A549 (cell line): ENCODE data around the gene RCC1. TPM values are rescaled to one million over a fixed set of nuclear protein-coding genes. Genes with fewer than 3 reads are reported as not detected.

Experiments used
- ATAC-seq, 2 experiments: fragments of 200-7000 bp in 1 of 2; fragments of >200 bp in 1 of 2; cut with Nextera tagmentation in 1 of 2; cut with Tn5 transposase in 1 of 2; 3 replicates each; pipeline versions ENCODE4 v1.8.0 to v1.9.1; 2018 to 2020; ENCODE audit warnings: mild to moderate bottlenecking in 1 of 2, moderate library complexity in 1 of 2
- CTCF ChIA-PET: fragments of 300-600 bp; sonication (Branson Sonifier 250); formaldehyde crosslinking; extraction: SDS; loops from one replicate; lab custom pipeline; 2021; ENCODE audit warnings: antibody characterized with exemption, inconsistent platforms; lab: Yijun Ruan, JAX
- POLR2A ChIA-PET: fragments of 350-600 bp; formaldehyde crosslinking; extraction: SDS; loops from one replicate; lab custom pipeline; 2021; ENCODE audit warnings: antibody characterized with exemption, inconsistent platforms; lab: Yijun Ruan, JAX
- DNase-seq, 2 experiments: peaks; one replicate each; pipeline versions ENCODE4 v3.0.0 to v3.0.0-alpha.2; 2011 to 2016; ENCODE audit warnings: low read depth in 1 of 2, low spot score in 1 of 2
- FAIRE-seq: peaks from 2 replicates; lab custom pipeline; 2011; peaks lifted over from hg19 to GRCh38; lab: Jason Lieb, UNC
- H3K27ac ChIP-seq, 2 experiments: fragments of >200 bp; sonication (Bioruptor Twin); formaldehyde crosslinking; 3 replicates each; pipeline ENCODE4 v1.5.1; 2016 to 2017
- H3K4me1 ChIP-seq: fragments of >200 bp; sonication (Bioruptor Twin); formaldehyde crosslinking; 3 replicates; pipeline ENCODE4 v1.6.1; 2016
- H3K4me2 ChIP-seq: fragments of >200 bp; sonication (Bioruptor Twin); formaldehyde crosslinking; 3 replicates; pipeline ENCODE4 v1.6.1; 2016
- H3K4me3 ChIP-seq: fragments of >200 bp; sonication (Bioruptor Twin); formaldehyde crosslinking; 3 replicates; pipeline ENCODE4 v1.5.1; 2016
- H3K9me3 ChIP-seq: fragments of >200 bp; sonication (Bioruptor Twin); formaldehyde crosslinking; 3 replicates; pipeline ENCODE4 v1.6.1; 2016
- CBX2 ChIP-seq: fragments of 200-600 bp; sonication (generic); IDR thresholded peaks from 2 replicates; pipeline ENCODE4 v1.6.1; 2016; ENCODE audit warnings: low read depth, mild to moderate bottlenecking, borderline replicate concordance
- CHD2 ChIP-seq: fragments of 150-350 bp; IDR thresholded peaks from 2 replicates; pipeline ENCODE4 v1.6.1; 2014; ENCODE audit warnings: low read length; ENCODE audit not compliant: partially characterized antibody
- CHD4 ChIP-seq: fragments of 200-600 bp; sonication (generic); IDR thresholded peaks from 2 replicates; pipeline ENCODE4 v1.6.1; 2016; ENCODE audit warnings: antibody characterized with exemption, mild to moderate bottlenecking, borderline replicate concordance
- EHF ChIP-seq: fragments of 250-450 bp; sonication (Bioruptor Pico); IDR thresholded peaks from 2 replicates; pipeline ENCODE4 v1.5.0; 2020; ENCODE audit warnings: mild to moderate bottlenecking
- ESRRA ChIP-seq: fragments of 150-350 bp; IDR thresholded peaks from 2 replicates; pipeline ENCODE4 v1.6.1; 2014; ENCODE audit warnings: mild to moderate bottlenecking, low read length, borderline replicate concordance
- FOSB ChIP-seq: fragments of 250-450 bp; sonication (Bioruptor Pico); IDR thresholded peaks from 2 replicates; pipeline ENCODE4 v1.5.0; 2020; ENCODE audit warnings: mild to moderate bottlenecking, moderate library complexity
- FOSL2 ChIP-seq, 2 experiments: fragments of 450-650 bp in 1 of 2; fragments of >200 bp in 1 of 2; sonication (Bioruptor Twin) in 1 of 2; formaldehyde crosslinking; IDR thresholded peaks; 2 replicates each; pipeline versions ENCODE4 v1.5.0 to v1.6.1; 2016 to 2020; ENCODE audit warnings: mild to moderate bottlenecking in 1 of 2, moderate library complexity in 1 of 2
- HEYL ChIP-seq: fragments of 250-450 bp; sonication (Bioruptor Pico); IDR thresholded peaks from 2 replicates; pipeline ENCODE4 v1.8.0; 2021; ENCODE audit warnings: mild to moderate bottlenecking, moderate library complexity
- HOXB13 ChIP-seq: fragments of 250-450 bp; sonication (Bioruptor Pico); IDR thresholded peaks from 2 replicates; pipeline ENCODE4 v1.5.0; 2020; ENCODE audit warnings: low read depth, mild to moderate bottlenecking, moderate library complexity
- HOXB5 ChIP-seq: fragments of 250-450 bp; sonication (Bioruptor Pico); IDR thresholded peaks from 2 replicates; pipeline ENCODE4 v1.5.0; 2020; ENCODE audit warnings: mild to moderate bottlenecking, moderate library complexity
- JUN ChIP-seq, 2 experiments: fragments of >200 bp; sonication (Bioruptor Twin); formaldehyde crosslinking; IDR thresholded peaks; 2 replicates in 1 of 2; 3 replicates in 1 of 2; pipeline ENCODE4 v1.6.1; 2016 to 2017
- KDM1A ChIP-seq: fragments of 200-600 bp; sonication (generic); IDR thresholded peaks from 2 replicates; pipeline ENCODE4 v1.6.1; 2016; ENCODE audit warnings: low read depth, mild to moderate bottlenecking
- MAZ ChIP-seq: fragments of 150-350 bp; IDR thresholded peaks from 2 replicates; pipeline ENCODE4 v1.6.1; 2014; ENCODE audit warnings: antibody characterized with exemption, low read depth, low read length, borderline replicate concordance
- MYC ChIP-seq: IDR thresholded peaks from 2 replicates; pipeline ENCODE4 v1.6.1; 2012; ENCODE audit warnings: mild to moderate bottlenecking, inconsistent platforms, low read length, improper control_type of control experiment, borderline replicate concordance
- NPAS2 ChIP-seq: fragments of 250-450 bp; sonication (Bioruptor Pico); IDR thresholded peaks from 2 replicates; pipeline ENCODE4 v1.8.0; 2022; ENCODE audit warnings: mild to moderate bottlenecking, moderate library complexity, borderline replicate concordance
- POLR2AphosphoS2 ChIP-seq: conservative IDR thresholded peaks from 2 replicates; pipeline ENCODE4 v1.6.1; 2012; ENCODE audit warnings: low read length, improper control_type of control experiment, inconsistent platforms
- RARB ChIP-seq: fragments of 250-450 bp; sonication (Bioruptor Pico); IDR thresholded peaks from 2 replicates; pipeline ENCODE4 v1.8.0; 2021; ENCODE audit warnings: mild to moderate bottlenecking, moderate library complexity
- RCOR1 ChIP-seq: fragments of 150-350 bp; IDR thresholded peaks from 2 replicates; pipeline ENCODE4 v1.6.1; 2014; ENCODE audit warnings: antibody characterized with exemption, low read length, low read depth
- RFX5 ChIP-seq: fragments of 450-650 bp; IDR thresholded peaks from 2 replicates; pipeline ENCODE4 v1.7.1; 2014; ENCODE audit warnings: antibody characterized with exemption, mild to moderate bottlenecking, moderate library complexity
- SMC3 ChIP-seq: fragments of >200 bp; sonication (Bioruptor Twin); formaldehyde crosslinking; IDR thresholded peaks from 3 replicates; pipeline ENCODE4 v1.6.1; 2018; ENCODE audit warnings: inconsistent platforms
- TP53 ChIP-seq: fragments of 250-450 bp; sonication (Bioruptor Pico); IDR thresholded peaks from 2 replicates; pipeline ENCODE4 v1.5.0; 2021; ENCODE audit warnings: mild to moderate bottlenecking, moderate library complexity
- ZC3H11A ChIP-seq: fragments of 450-650 bp; IDR thresholded peaks from 2 replicates; pipeline ENCODE4 v1.6.1; 2014; ENCODE audit warnings: antibody characterized with exemption, mild to moderate bottlenecking
- ZFP36 ChIP-seq: fragments of 450-650 bp; IDR thresholded peaks from 2 replicates; pipeline ENCODE4 v1.6.1; 2014; ENCODE audit warnings: borderline replicate concordance; ENCODE audit not compliant: partially characterized antibody
- WGBS: methylation state at CpG from one replicate; pipeline ENCODE4 v1.1.6; 2017; ENCODE audit errors: missing lambda C conversion rate; 5-methylcytosine and 5-hydroxymethylcytosine counted together
- polyA plus RNA-seq, 4 experiments: library from polyadenylated mRNA; depleted of rRNA in 3 of 4; stranded (reverse); fragments of >200 nt; fragmentation: RNase III in 1 of 4; extraction: RNeasy Plus Mini Kit Qiagen cat#74134 plus additional on column Dnase treatment in 1 of 4; gene quantifications; 2 replicates in 3 of 4; 3 replicates in 1 of 4; pipeline ENCODE4 v1.2.3, GENCODE V29; 2011 to 2017
- TF ChIP-seq, protein P1 (sequence below): IDR thresholded peaks from 2 replicates; pipeline ENCODE4 v1.6.1; 2012
- TF ChIP-seq, protein P2 (sequence below): IDR thresholded peaks from 2 replicates; pipeline ENCODE4 v1.6.1; 2012
- TF ChIP-seq, protein P3 (sequence below): fragments of 200-600 bp; sonication (generic); IDR thresholded peaks from 2 replicates; pipeline ENCODE4 v1.6.1; 2016; ENCODE audit warnings: antibody characterized with exemption, mild to moderate bottlenecking, moderate library complexity
- TF ChIP-seq, protein P4 (sequence below): fragments of >200 bp; sonication (Bioruptor Twin); formaldehyde crosslinking; IDR thresholded peaks from 3 replicates; pipeline ENCODE4 v1.6.1; 2016
- TF ChIP-seq, protein P5 (sequence below): fragments of >200 bp; sonication (Bioruptor Twin); formaldehyde crosslinking; IDR thresholded peaks from 2 replicates; pipeline ENCODE4 v1.6.1; 2016
- TF ChIP-seq, protein P6 (sequence below): fragments of 250-450 bp; sonication (Bioruptor Pico); IDR thresholded peaks from 2 replicates; pipeline ENCODE4 v1.5.0; 2021; ENCODE audit warnings: mild to moderate bottlenecking, moderate library complexity, borderline replicate concordance

The RCC1 gene
- polyA plus RNA-seq, 2 of the 4 experiments (the other 2 are of a cell fraction), result 42.1 to 70.3 TPM

DNA sequence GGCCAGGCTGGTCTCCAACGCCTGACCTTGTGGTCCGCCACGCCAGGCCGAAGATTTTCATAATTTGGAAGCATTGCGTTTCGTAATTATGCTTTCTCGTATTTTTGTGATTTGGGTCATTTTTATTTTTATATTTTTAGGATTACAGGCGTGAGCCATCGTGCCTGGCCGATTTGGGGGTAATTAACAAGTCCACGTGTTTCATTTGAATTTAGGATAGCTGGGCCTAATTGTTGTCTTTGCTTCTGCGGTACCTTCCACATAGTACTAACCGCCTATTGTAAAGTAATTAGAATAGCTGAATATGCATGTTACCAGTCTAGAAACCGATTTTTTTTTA, 1.0 kb downstream of the RCC1 start:
- peaks cover 28% of the 10 kb centered on the region for H3K4me1 ChIP-seq
- no peak for DNase-seq
- H3K27ac ChIP-seq, result peak overlapping the region; percentile 94 to 99
- ChIA-PET POLR2A (interaction anchor here (0.5 to 2.1 kb wide), 6 partner anchors 81 to 258 kb away, joined by 3 to 9 read pairs (median 5); partner anchors contain the start of gene PHACTR4), CTCF (no interaction called here)
- WGBS, result under 1% methylated on average over 14 of the region's 14 CpGs
- H3K9me3 ChIP-seq, result no peaks in the 10 kb centered on the region
- peak overlapping the region; percentile 99 for H3K4me3 ChIP-seq
- TF ChIP-seq CHD4 (no peak), KDM1A (no peak), RCOR1 (no peak), JUN (IDR thresholded peaks at IDR 0.05) (peak; percentile 13 to 41; a peak in 3 of 5 replicates), MYC (peak; percentile 25; the same call in 1 of the 2 replicates), CBX2 (no peak), EHF (CRISPR knock-in tag) (no peak), ZC3H11A (no peak)
- TF ChIP-seq, protein P1, sequence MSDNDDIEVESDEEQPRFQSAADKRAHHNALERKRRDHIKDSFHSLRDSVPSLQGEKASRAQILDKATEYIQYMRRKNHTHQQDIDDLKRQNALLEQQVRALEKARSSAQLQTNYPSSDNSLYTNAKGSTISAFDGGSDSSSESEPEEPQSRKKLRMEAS, result peak; percentile 69; the same call in 1 of the 2 replicates
- TF ChIP-seq, protein P2, sequence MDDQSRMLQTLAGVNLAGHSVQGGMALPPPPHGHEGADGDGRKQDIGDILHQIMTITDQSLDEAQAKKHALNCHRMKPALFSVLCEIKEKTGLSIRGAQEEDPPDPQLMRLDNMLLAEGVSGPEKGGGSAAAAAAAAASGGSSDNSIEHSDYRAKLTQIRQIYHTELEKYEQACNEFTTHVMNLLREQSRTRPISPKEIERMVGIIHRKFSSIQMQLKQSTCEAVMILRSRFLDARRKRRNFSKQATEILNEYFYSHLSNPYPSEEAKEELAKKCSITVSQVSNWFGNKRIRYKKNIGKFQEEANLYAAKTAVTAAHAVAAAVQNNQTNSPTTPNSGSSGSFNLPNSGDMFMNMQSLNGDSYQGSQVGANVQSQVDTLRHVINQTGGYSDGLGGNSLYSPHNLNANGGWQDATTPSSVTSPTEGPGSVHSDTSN, result no peak
- no peak for FAIRE-seq
- peak overlapping the region; percentile 97 for H3K4me2 ChIP-seq
- ATAC-seq, result no peak

DNA sequence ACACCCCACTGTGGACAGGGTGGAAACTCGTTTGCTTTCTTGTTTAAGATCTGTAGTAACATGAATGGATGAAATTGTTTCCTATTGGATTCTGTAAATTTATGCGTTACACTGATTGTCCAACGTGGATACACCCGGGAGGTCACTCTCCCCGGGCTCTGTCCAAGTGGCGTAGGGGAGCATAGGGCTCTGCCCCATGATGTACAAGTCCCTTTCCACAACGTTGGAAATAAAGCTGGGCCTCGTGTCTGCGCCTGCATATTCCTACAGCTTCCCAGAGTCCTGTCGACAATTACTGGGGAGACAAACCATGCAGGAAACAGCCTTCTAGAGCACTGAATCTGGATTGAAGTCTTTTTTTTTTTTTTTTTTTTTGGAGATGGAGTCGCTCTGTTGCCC, 1.4 kb downstream of the RCC1 start:
- CTCF ChIA-PET, result no interaction called here
- TF ChIP-seq MAZ (no peak), NPAS2 (CRISPR knock-in tag) (no peak), HEYL (no peak), RARB (CRISPR knock-in tag) (0 out of 2 replicates have a peak, but pooled peaks have one; percentile 48), CHD4 (no peak), JUN (IDR thresholded peaks at IDR 0.05) (peak in 1 of 2 experiments; percentile 4; a peak in 2 of 5 replicates), FOSL2 (IDR thresholded peaks at IDR 0.05) (no peak), FOSL2 (CRISPR knock-in tag; IDR thresholded peaks at IDR 0.05) (no peak), SMC3 (no peak), CHD2 (no peak), FOSB (CRISPR knock-in tag) (0 out of 2 replicates have a peak, but pooled peaks have one; percentile 44), MYC (no peak), RFX5 (no peak), ESRRA (no peak), ZFP36 (no peak), HOXB13 (no peak), POLR2AphosphoS2 (peak; percentile 9; the same call in 1 of the 2 replicates), TP53 (CRISPR knock-in tag) (no peak), HOXB5 (no peak)
- TF ChIP-seq, protein P3, sequence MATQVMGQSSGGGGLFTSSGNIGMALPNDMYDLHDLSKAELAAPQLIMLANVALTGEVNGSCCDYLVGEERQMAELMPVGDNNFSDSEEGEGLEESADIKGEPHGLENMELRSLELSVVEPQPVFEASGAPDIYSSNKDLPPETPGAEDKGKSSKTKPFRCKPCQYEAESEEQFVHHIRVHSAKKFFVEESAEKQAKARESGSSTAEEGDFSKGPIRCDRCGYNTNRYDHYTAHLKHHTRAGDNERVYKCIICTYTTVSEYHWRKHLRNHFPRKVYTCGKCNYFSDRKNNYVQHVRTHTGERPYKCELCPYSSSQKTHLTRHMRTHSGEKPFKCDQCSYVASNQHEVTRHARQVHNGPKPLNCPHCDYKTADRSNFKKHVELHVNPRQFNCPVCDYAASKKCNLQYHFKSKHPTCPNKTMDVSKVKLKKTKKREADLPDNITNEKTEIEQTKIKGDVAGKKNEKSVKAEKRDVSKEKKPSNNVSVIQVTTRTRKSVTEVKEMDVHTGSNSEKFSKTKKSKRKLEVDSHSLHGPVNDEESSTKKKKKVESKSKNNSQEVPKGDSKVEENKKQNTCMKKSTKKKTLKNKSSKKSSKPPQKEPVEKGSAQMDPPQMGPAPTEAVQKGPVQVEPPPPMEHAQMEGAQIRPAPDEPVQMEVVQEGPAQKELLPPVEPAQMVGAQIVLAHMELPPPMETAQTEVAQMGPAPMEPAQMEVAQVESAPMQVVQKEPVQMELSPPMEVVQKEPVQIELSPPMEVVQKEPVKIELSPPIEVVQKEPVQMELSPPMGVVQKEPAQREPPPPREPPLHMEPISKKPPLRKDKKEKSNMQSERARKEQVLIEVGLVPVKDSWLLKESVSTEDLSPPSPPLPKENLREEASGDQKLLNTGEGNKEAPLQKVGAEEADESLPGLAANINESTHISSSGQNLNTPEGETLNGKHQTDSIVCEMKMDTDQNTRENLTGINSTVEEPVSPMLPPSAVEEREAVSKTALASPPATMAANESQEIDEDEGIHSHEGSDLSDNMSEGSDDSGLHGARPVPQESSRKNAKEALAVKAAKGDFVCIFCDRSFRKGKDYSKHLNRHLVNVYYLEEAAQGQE, result no peak
- TF ChIP-seq, protein P4, sequence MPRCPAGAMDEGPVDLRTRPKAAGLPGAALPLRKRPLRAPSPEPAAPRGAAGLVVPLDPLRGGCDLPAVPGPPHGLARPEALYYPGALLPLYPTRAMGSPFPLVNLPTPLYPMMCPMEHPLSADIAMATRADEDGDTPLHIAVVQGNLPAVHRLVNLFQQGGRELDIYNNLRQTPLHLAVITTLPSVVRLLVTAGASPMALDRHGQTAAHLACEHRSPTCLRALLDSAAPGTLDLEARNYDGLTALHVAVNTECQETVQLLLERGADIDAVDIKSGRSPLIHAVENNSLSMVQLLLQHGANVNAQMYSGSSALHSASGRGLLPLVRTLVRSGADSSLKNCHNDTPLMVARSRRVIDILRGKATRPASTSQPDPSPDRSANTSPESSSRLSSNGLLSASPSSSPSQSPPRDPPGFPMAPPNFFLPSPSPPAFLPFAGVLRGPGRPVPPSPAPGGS, result no peak
- TF ChIP-seq, protein P5, sequence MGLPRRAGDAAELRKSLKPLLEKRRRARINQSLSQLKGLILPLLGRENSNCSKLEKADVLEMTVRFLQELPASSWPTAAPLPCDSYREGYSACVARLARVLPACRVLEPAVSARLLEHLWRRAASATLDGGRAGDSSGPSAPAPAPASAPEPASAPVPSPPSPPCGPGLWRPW, result no peak
- TF ChIP-seq, protein P6, sequence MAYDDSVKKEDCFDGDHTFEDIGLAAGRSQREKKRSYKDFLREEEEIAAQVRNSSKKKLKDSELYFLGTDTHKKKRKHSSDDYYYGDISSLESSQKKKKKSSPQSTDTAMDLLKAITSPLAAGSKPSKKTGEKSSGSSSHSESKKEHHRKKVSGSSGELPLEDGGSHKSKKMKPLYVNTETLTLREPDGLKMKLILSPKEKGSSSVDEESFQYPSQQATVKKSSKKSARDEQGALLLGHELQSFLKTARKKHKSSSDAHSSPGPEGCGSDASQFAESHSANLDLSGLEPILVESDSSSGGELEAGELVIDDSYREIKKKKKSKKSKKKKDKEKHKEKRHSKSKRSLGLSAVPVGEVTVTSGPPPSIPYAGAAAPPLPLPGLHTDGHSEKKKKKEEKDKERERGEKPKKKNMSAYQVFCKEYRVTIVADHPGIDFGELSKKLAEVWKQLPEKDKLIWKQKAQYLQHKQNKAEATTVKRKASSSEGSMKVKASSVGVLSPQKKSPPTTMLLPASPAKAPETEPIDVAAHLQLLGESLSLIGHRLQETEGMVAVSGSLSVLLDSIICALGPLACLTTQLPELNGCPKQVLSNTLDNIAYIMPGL (CRISPR knock-in tag), result no peak

More for the DNA sequence above, 1.4 kb downstream of the RCC1 start:
- ATAC-seq (no peak), FAIRE-seq (no peak), DNase-seq (no peak)
- H3K4me1 ChIP-seq, result peaks cover 32% of the 10 kb centered on the region
- no peaks in the 10 kb centered on the region for H3K9me3 ChIP-seq
- POLR2A ChIA-PET, result interaction anchor here (0.5 to 2.1 kb wide), 6 partner anchors 82 to 258 kb away, joined by 3 to 9 read pairs (median 5); partner anchors contain the start of gene PHACTR4
- peak overlapping the region; percentile 97 for H3K4me2 ChIP-seq
- peak overlapping the region; percentile 94 to 99 for H3K27ac ChIP-seq
- WGBS, result 3% methylated on average over 11 of the region's 11 CpGs
- peak overlapping the region; percentile 99 for H3K4me3 ChIP-seq
